Osteoblast (primary cell): ENCODE results near the gene PITX3. TPM values are rescaled to one million over a fixed set of nuclear protein-coding genes. Genes with fewer than 3 reads are reported as not detected.

ENCODE experiments used
- DNase-seq: peaks from one replicate; pipeline ENCODE4 v3.0.0; 2011; ENCODE audit warnings: low spot score, mixed read lengths; ENCODE audit not compliant: insufficient read length; ENCODE audit errors: missing footprints
- H2AFZ ChIP-seq: 2 replicates; pipeline ENCODE4 v1.6.0; 2011; ENCODE audit warnings: mild to moderate bottlenecking, low read length
- H3K27ac ChIP-seq: 2 replicates; pipeline ENCODE4 v1.5.1; 2011; ENCODE audit warnings: mild to moderate bottlenecking, low read depth, low read length, moderate library complexity
- H3K27me3 ChIP-seq: 2 replicates; pipeline ENCODE4 v1.6.0; 2012; ENCODE audit warnings: mild to moderate bottlenecking, control low read depth, inconsistent platforms, low read length, moderate library complexity; ENCODE audit not compliant: insufficient read depth
- H3K36me3 ChIP-seq: 2 replicates; pipeline ENCODE4 v1.5.1; 2011; ENCODE audit warnings: mild to moderate bottlenecking, low read length, control low read depth, moderate library complexity; ENCODE audit not compliant: insufficient read depth
- H3K4me1 ChIP-seq: 2 replicates; pipeline ENCODE4 v1.5.1; 2011; ENCODE audit warnings: mild to moderate bottlenecking, low read length, control low read depth, moderate library complexity; ENCODE audit not compliant: insufficient read depth
- H3K4me2 ChIP-seq: 2 replicates; pipeline ENCODE4 v1.6.0; 2011; ENCODE audit warnings: mild to moderate bottlenecking, low read length; ENCODE audit not compliant: insufficient read depth
- H3K4me3 ChIP-seq: fragments of 200-600 bp; sonication (generic); 3 replicates; pipeline ENCODE4 v1.5.1; 2012; ENCODE audit warnings: mild to moderate bottlenecking, low read length, inconsistent platforms; ENCODE audit not compliant: insufficient read depth
- H3K79me2 ChIP-seq: 2 replicates; pipeline ENCODE4 v1.6.0; 2012; ENCODE audit warnings: mild to moderate bottlenecking, low read length, control low read depth, inconsistent platforms; ENCODE audit not compliant: insufficient read depth
- H3K9me3 ChIP-seq: 2 replicates; pipeline ENCODE4 v1.5.1; 2011; ENCODE audit warnings: low read depth, low read length, control low read depth
- H4K20me1 ChIP-seq: 2 replicates; pipeline ENCODE4 v1.6.0; 2012; ENCODE audit warnings: mild to moderate bottlenecking, low read length, control low read depth; ENCODE audit not compliant: insufficient read depth
- total RNA-seq: library from RNA; depleted of rRNA; stranded (reverse); fragments of >200 nt; gene quantifications from 2 replicates; pipeline ENCODE4 v1.2.3, GENCODE V29; 2012
- TF ChIP-seq, protein P1 (sequence below): IDR thresholded peaks from 2 replicates; pipeline ENCODE4 v1.5.1; 2011; ENCODE audit warnings: mild to moderate bottlenecking, low read depth, low read length, moderate library complexity; ENCODE audit errors: extremely low read depth

PITX3 gene
- total RNA-seq, 1 donor: under 0.01 TPM

DNA sequence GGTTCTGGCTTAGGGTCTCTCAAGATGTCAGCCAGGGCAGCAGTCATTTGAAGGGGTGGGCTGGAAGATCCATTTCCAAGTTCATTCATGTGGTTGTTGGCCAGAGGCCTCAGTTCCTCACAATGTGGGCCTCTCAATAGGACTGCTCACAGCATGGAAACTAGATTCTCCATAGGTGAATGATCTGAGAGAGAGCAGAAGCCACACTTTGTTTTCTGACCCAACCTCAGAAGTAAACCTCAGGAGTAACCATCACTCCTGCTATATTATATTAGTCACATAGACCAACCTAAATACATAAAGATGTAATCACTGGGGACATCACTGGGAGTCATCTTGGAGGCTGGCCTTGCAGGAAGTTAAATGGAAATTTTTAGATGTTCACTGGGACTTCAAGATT, 46.2 kb upstream of the PITX3 start:
- peaks cover 90% of the 10 kb centered on the region for H3K79me2 ChIP-seq
- no peak for DNase-seq
- H3K4me3 ChIP-seq: no peak overlapping the region
- H3K4me1 ChIP-seq: no peaks in the 10 kb centered on the region
- no peak overlapping the region for H2AFZ ChIP-seq
- H3K9me3 ChIP-seq: no peaks in the 10 kb centered on the region
- H3K27me3 ChIP-seq: no peaks in the 10 kb centered on the region
- peaks cover 66% of the 10 kb centered on the region for H4K20me1 ChIP-seq
- H3K4me2 ChIP-seq: no peak overlapping the region
- peaks cover 5% of the 10 kb centered on the region for H3K36me3 ChIP-seq
- peak overlapping the region; percentile 26 for H3K27ac ChIP-seq
- TF ChIP-seq, protein P1, sequence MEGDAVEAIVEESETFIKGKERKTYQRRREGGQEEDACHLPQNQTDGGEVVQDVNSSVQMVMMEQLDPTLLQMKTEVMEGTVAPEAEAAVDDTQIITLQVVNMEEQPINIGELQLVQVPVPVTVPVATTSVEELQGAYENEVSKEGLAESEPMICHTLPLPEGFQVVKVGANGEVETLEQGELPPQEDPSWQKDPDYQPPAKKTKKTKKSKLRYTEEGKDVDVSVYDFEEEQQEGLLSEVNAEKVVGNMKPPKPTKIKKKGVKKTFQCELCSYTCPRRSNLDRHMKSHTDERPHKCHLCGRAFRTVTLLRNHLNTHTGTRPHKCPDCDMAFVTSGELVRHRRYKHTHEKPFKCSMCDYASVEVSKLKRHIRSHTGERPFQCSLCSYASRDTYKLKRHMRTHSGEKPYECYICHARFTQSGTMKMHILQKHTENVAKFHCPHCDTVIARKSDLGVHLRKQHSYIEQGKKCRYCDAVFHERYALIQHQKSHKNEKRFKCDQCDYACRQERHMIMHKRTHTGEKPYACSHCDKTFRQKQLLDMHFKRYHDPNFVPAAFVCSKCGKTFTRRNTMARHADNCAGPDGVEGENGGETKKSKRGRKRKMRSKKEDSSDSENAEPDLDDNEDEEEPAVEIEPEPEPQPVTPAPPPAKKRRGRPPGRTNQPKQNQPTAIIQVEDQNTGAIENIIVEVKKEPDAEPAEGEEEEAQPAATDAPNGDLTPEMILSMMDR: no peak

DNA sequence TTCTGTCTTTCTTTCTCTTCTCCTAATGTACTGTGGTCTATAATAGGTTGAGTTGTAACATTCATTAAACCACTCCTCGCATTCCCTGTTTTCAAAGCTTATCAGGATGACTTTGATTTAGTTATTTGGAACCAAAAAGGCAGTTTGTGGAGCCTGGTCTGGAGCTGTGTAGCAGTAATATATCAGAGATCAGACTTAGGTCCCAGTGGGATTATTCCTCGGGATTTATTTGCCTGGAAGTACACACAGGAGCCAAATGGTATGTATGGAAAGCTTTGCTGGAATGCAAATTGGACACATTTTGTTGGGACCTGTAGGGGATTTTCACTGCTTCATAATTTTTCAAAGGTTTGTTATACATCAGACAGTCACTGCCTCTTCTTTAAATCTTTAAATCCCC, 44.9 kb upstream of the PITX3 start:
- Histone ChIP-seq H3K79me2 (peaks cover 89% of the 10 kb centered on the region), H3K9me3 (no peaks in the 10 kb centered on the region), H3K4me3 (no peak overlapping the region), H3K27ac (no peak overlapping the region), H4K20me1 (peaks cover 61% of the 10 kb centered on the region), H3K27me3 (no peaks in the 10 kb centered on the region), H3K36me3 (peaks cover 6% of the 10 kb centered on the region), H2AFZ (no peak overlapping the region), H3K4me1 (no peaks in the 10 kb centered on the region), H3K4me2 (no peak overlapping the region)
- no peak for DNase-seq
- TF ChIP-seq, protein P1: no peak

DNA sequence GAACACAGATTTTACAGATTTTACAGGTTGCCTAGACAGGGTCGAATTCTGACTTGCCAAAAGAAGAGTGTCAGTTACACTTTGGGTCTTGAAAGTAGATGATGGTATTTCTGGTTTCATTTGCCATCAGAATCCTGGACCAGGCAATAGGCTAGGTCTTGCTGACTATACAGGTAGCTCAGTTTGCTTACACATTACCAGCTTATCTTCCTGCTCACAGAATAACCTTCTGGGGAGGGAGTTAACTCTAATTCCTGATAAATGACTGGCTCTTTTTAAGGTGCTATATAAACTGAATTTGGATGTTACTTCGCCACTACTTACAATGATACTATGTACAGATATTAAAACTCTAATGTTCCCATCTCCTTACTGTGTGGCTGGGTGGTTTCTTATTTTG, 43.8 kb upstream of the PITX3 start:
- Histone ChIP-seq H3K27me3 (no peaks in the 10 kb centered on the region), H3K4me2 (no peak overlapping the region), H2AFZ (no peak overlapping the region), H3K4me3 (no peak overlapping the region), H3K79me2 (peaks cover 90% of the 10 kb centered on the region), H3K4me1 (peaks cover 9% of the 10 kb centered on the region), H4K20me1 (peaks cover 61% of the 10 kb centered on the region), H3K9me3 (no peaks in the 10 kb centered on the region), H3K36me3 (peaks cover 6% of the 10 kb centered on the region), H3K27ac (no peak overlapping the region)
- DNase-seq: no peak
- TF ChIP-seq, protein P1: no peak

DNA sequence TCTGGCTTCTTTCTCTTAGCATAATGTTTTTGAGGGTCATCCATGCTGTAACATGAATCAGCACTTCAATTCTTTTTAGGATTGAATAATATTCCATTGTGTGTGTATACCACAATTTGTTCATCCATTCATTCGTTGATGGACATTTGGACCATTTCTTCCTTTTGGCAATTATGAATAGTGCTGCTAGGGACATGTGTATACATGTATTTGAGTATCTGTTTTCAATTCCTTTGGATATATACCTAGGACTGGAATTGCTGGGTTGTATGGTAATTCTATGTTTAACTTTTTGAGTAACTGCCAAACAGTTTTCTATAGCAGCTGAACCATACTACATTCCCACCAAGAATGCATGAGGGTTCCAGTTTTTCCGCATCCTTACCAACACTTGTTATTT, 43.2 kb upstream of the PITX3 start:
- TF ChIP-seq, protein P1: no peak
- Histone ChIP-seq H4K20me1 (peaks cover 62% of the 10 kb centered on the region), H3K36me3 (peaks cover 6% of the 10 kb centered on the region), H3K4me1 (peaks cover 10% of the 10 kb centered on the region), H3K79me2 (peaks cover 90% of the 10 kb centered on the region), H3K27ac (no peak overlapping the region), H3K27me3 (no peaks in the 10 kb centered on the region), H2AFZ (no peak overlapping the region), H3K4me2 (no peak overlapping the region), H3K9me3 (no peaks in the 10 kb centered on the region), H3K4me3 (no peak overlapping the region)
- no peak for DNase-seq
